Adrenal gland (tissue), 12 donors: Measurements from ENCODE around the gene SEZ6L2. TPM values are rescaled to one million over a fixed set of nuclear protein-coding genes. Genes with fewer than 3 reads are reported as not detected.
"Not testable (repeated sequence)": the region's sequence is repeated elsewhere in the genome, so short reads cannot be mapped to it uniquely, and the experiment has no call there.

ENCODE experiments used
- DNase-seq, 7 donors: peaks; one replicate each; pipeline ENCODE4 v3.0.0-alpha.2; 2019 to 2020
- H3K27ac ChIP-seq, 5 donors: fragments of 200-600 bp; sonication (generic) in 4 of 5; 1 replicate in 3 of 5; 2 replicates in 2 of 5; pipeline versions ENCODE4 v1.5.1 to v1.8.0; 2016 to 2020; ENCODE audit warnings: mild to moderate bottlenecking in 1 of 5
- H3K27me3 ChIP-seq: fragments of 200-600 bp; 2 replicates; pipeline ENCODE4 v1.8.0; 2021
- H3K36me3 ChIP-seq, 2 donors: fragments of 200-600 bp; replicated peaks in 1 of 2; 1 replicate in 1 of 2; 2 replicates in 1 of 2; pipeline versions ENCODE4 v1.5.1 to v1.8.0; 2018 to 2022
- H3K4me1 ChIP-seq, 2 donors: fragments of 200-600 bp; replicated peaks in 1 of 2; 1 replicate in 1 of 2; 2 replicates in 1 of 2; pipeline versions ENCODE4 v1.5.1 to v1.8.0; 2018 to 2021
- H3K4me3 ChIP-seq, 4 donors: fragments of 200-600 bp; sonication (generic) in 3 of 4; one replicate each; pipeline ENCODE4 v1.5.1; 2016 to 2018
- H3K9me3 ChIP-seq, 3 donors: fragments of 200-600 bp; sonication (generic) in 1 of 3; replicated peaks in 1 of 3; 1 replicate in 2 of 3; 2 replicates in 1 of 3; pipeline versions ENCODE4 v1.5.1 to v1.8.0; 2016 to 2021
- CTCF ChIP-seq, 6 experiments: fragments of 450-650 bp in 4 of 6; fragments of 200-600 bp in 2 of 6; sonication (generic) in 1 of 6; IDR thresholded peaks; 1 replicate in 5 of 6; 2 replicates in 1 of 6; pipeline versions ENCODE4 v1.5.1 to v1.8.0; 2016 to 2021; ENCODE audit warnings: antibody characterized with exemption in 6 of 6, mild to moderate bottlenecking in 2 of 6, moderate library complexity in 1 of 6
- POLR2A ChIP-seq, 2 donors: fragments of 450-650 bp; IDR thresholded peaks; one replicate each; pipeline ENCODE4 v1.6.1; 2017; ENCODE audit warnings: antibody characterized with exemption in 2 of 2, mild to moderate bottlenecking in 2 of 2, moderate library complexity in 1 of 2
- WGBS, 4 donors: extraction: QIAGEN DNeasy Blood & Tissue Kit in 2 of 4; methylation state at CpG; one replicate each; pipeline versions ENCODE4 v1.1.5 to v1.1.7; 2013 to 2017; 5-methylcytosine and 5-hydroxymethylcytosine counted together
- intact Hi-C, 2 donors: fragments of 100-400 bp; cut with DNase I; formaldehyde crosslinking; loops; one replicate each; pipeline versions ENCODE4 v1.14.1 to v1.15.0; 2022 to 2023
- polyA plus RNA-seq, 3 donors: library from polyadenylated mRNA; stranded (reverse); fragments of 200-250 nt in 2 of 3; fragments of 350-450 nt in 1 of 3; fragmentation: Illumina TruSeq in 1 of 3; extraction: RNeasy Lipid Tissue Mini Kit (QIAGEN cat#74804) in 1 of 3; gene quantifications; one replicate each; pipeline ENCODE4 v1.2.3, GENCODE V29; 2013 to 2014
- total RNA-seq, 9 donors: library from RNA; depleted of rRNA in 4 of 9; stranded (reverse); fragments of >200 nt in 4 of 9; fragments of 120-200 nt in 1 of 9; fragmentation: NEBNext Ultra II Directional in 1 of 9; extraction: Animal tissue kit (Norgen Biotek cat#: 25700) in 1 of 9; gene quantifications; one replicate each; pipeline versions ENCODE4 v1.1.0 to v1.2.4, GENCODE V29; 2013 to 2023
- donor health status: healthy with polysubstance abuse.
- donor health status: Bipolar disorder and iron deficiency.
- donor health status: DM: yes; HTN: yes; CAD: no.
- donor health status: DM: no; HTN: no; CAD: no.
- donor health status: DM: no; HTN: no; CAD: no.
- donor health status: DM: yes; HTN: yes; CAD: no.

Gene SEZ6L2
- total and polyA plus RNA-seq, 12 donors = 7.5 to 302 (median 36.2) TPM

GRCh38 chr16:29940656-29941055 lies 41.3 kb upstream of the SEZ6L2 start:
- H3K4me3 ChIP-seq = no peak overlapping the region
- H3K27ac ChIP-seq = no peak overlapping the region
- no peaks in the 10 kb centered on the region for H3K27me3 ChIP-seq
- H3K36me3 ChIP-seq = no peaks in the 10 kb centered on the region
- H3K4me1 ChIP-seq = no peaks in the 10 kb centered on the region
- 71 to 88% (median 78%) methylated on average over 4 of the region's 4 CpGs for WGBS, 4 donors
- intact Hi-C loops = no loop called here
- DNase-seq = no peak
- no peaks in the 10 kb centered on the region for H3K9me3 ChIP-seq
- no peak for TF ChIP-seq CTCF (IDR thresholded peaks at IDR 0.05)
- no peak for TF ChIP-seq POLR2A (IDR thresholded peaks at IDR 0.05)

- H3K27me3 ChIP-seq, H3K27ac ChIP-seq, intact Hi-C loops, H3K36me3 ChIP-seq, DNase-seq, H3K9me3 ChIP-seq, H3K4me1 ChIP-seq, H3K4me3 ChIP-seq: not testable (repeated sequence)
- 87 to 100% (median 90%) methylated on average over 1 to 2 of the region's 2 CpGs for WGBS, 4 donors
Observed at GRCh38 chr16:29931750-29932149, 32.4 kb upstream of the SEZ6L2 start.

GRCh38 chr16:29927070-29927905 lies 27.9 kb upstream of the SEZ6L2 start:
- no peak for TF ChIP-seq CTCF (IDR thresholded peaks at IDR 0.05)
- TF ChIP-seq POLR2A (IDR thresholded peaks at IDR 0.05) = no peak
- Histone ChIP-seq H3K27ac (peak overlapping the region in 4 of 5 donors; percentile 49 to 93 (median 78)), H3K4me3 (peak overlapping the region in 2 of 4 donors; percentile 78 to 88), H3K27me3 (no peaks in the 10 kb centered on the region), H3K36me3 (no peaks in the 10 kb centered on the region), H3K4me1 (peaks cover 22 to 27% of the 10 kb centered on the region in 2 donors), H3K9me3 (no peaks in the 10 kb centered on the region)
- peak; percentile 37 to 83 (median 68) for DNase-seq
- 30 to 44% (median 41%) methylated on average over 12 of the region's 12 CpGs for WGBS, 4 donors
- intact Hi-C loops = loop anchor here (5.0 to 10.0 kb wide), 2 partner anchors 45 to 68 kb away; partner anchors contain the start of genes HIRIP3 (in 1 of the 2), INO80E (in 1 of the 2) and TAOK2 (in 1 of the 2)

- WGBS, 4 donors = 3 to 5% (median 3%) methylated on average over 12 of the region's 12 CpGs
Observed at GRCh38 chr16:29926711-29927052, 27.3 kb upstream of the SEZ6L2 start.

More at GRCh38 chr16:29926711-29927052, 27.3 kb upstream of the SEZ6L2 start:
- H3K9me3 ChIP-seq = no peaks in the 10 kb centered on the region
- peak overlapping the region in 3 of 4 donors; percentile 65 to 88 (median 78) for H3K4me3 ChIP-seq
- H3K36me3 ChIP-seq = no peaks in the 10 kb centered on the region
- TF ChIP-seq CTCF (IDR thresholded peaks at IDR 0.05) = no peak
- no peak for TF ChIP-seq POLR2A (IDR thresholded peaks at IDR 0.05)
- H3K27me3 ChIP-seq = no peaks in the 10 kb centered on the region
- peaks cover 26 to 31% of the 10 kb centered on the region in 2 donors for H3K4me1 ChIP-seq
- DNase-seq = peak in 5 of 7 donors; percentile 24 to 60 (median 36)
- intact Hi-C loops = loop anchor here (5.0 to 10.0 kb wide), 2 partner anchors 46 to 68 kb away; partner anchors contain the start of genes HIRIP3 (in 1 of the 2), INO80E (in 1 of the 2) and TAOK2 (in 1 of the 2)
- H3K27ac ChIP-seq = peak overlapping the region; percentile 58 to 93 (median 84)
